EH (cell line): Measurements from ENCODE around the gene RHBDF1.
"Not testable (repeated sequence)": the region's sequence is repeated elsewhere in the genome, so short reads cannot be mapped to it uniquely, and the experiment has no call there.

Experiments
- DNase-seq: peaks from one replicate; pipeline ENCODE4 v3.0.0-alpha.2; 2015; ENCODE audit warnings: low read depth

The RHBDF1 gene

GRCh38 chr16:59440-60059, 12.9 kb downstream of the RHBDF1 start:
- no peak for DNase-seq

GRCh38 chr16:58491-59439, 13.7 kb downstream of the RHBDF1 start:
- no peak for DNase-seq

GRCh38 chr16:57711-58110, 14.7 kb downstream of the RHBDF1 start:
- peak; percentile 25 for DNase-seq

DNA sequence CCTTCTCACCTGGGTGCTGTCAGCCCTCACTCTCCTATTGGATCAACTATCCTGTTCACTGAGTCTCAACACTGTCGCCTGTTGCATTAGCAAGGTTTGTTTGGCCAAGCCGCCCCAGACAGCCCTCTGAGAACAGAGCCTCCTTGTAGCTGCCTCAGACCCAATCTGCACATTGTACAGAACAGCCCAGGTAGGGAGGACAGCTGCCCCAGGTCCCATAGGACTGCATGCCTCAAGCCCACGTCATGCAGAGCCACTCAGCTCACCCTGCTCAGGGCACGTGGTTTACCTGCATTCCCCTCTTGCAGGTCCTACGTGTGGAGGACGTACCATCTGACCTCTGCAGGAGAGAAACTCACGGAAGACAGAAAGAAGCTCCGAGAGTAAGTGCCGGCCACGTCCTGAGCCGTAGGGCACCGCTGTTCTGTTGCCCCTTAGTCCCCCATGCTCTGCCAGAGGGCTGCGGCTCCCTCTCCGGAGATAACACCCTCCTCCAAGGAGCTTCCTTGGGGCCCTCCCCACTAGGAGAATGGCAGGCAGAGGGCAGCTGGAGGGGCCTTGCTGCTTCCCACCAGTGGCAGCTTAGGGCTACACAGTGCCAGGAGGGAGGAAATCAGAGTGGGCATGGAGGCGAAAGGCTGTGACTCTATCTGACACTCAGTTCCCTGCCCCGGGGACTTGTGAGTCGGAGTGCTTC, 16.1 kb downstream of the RHBDF1 start:
- no peak for DNase-seq

GRCh38 chr16:55571-56136, 16.8 kb downstream of the RHBDF1 start:
- DNase-seq: no peak

GRCh38 chr16:54237-54581, 18.2 kb downstream of the RHBDF1 start:
- DNase-seq: no peak

DNA sequence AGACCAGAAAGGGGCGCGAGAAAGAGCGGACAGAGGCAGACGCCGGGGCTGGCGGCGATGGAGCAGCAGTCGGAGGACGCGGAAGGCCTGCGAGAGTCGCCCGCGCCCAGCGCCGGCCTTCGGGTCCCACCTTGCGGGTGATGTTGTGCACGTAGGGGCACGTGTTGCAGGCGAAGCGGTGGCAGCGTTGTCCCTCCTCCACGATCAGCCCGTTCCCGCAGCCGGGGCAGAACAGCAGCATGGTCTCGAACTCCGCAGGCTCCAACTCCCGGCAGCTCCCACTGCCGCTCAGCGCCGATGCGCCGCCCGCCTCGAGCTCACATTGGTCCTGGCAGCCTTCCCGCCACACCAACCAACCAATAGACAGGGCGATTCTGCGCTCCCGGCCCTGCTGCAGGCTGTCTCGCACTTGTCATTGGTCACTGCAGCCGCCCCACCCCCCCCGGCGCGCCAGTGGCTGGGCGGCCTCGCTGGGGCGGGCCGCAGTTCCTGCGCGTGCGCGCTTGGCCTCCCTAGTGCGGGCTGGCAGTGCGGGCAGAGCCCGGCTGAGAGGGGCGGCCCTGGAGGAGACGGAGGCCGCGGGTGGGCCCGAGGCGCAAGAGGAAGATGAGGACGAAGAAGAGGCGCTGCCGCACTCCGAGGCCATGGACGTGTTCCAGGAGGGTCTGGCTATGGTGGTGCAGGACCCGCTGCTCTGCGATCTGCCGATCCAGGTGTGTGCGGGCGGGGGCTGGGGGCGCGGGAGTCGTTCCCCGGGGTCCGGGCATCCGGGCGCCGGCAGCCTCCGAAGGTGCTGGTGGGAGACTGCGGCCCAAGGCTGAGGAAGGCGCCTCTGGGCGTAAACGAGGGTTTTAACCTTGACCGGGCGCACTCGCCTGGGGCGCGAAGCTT, 18.8 kb downstream of the RHBDF1 start, which contains the start of the genes POLR3K and SNRNP25:
TSS of gene POLR3K (minus strand) at position 263 of the 891 bp plus-strand sequence. CDS start at position 241, 22 bp downstream.
TSS of gene SNRNP25 (plus strand) at position 483 of the 891 bp plus-strand sequence. CDS start at position 672, 189 bp downstream.
- DNase-seq: peak; percentile 98

DNA sequence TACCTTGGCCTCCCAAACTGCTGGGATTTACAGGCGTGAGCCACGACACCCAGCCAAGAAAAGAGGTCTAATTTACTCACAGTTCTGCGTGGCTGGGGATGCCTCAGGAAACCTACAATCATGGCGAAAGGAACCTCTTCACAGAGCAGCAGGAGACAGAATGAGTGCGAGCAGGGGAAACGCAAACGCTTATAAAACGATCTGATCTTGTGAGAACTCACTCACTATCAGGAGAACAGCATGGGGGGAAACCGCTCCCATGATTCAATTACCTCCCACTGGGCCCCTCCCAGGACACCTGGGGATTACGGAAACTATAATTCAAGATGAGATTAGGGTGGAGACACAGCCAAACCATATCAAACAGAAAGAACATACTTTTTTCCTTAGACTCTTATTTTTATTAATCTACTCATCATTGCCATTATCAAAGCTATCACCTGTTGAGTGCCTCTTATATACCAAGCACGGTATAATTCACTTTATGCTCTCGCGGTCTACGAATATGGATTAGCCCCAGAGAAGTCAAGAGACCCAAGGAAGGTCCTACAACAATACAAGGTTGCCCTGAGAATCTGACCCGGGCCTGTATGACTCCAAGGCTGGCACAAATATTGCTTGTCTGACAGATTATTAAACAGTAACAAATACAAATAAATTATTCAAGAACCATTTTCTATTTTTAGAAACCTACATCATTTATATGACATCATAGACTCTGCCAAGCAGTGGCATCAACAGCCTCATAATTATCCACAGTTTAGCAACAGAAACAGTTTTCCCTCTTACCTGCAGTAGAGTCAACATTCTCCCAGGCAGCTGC, 21.5 kb downstream of the RHBDF1 start:
- no peak for DNase-seq

DNA sequence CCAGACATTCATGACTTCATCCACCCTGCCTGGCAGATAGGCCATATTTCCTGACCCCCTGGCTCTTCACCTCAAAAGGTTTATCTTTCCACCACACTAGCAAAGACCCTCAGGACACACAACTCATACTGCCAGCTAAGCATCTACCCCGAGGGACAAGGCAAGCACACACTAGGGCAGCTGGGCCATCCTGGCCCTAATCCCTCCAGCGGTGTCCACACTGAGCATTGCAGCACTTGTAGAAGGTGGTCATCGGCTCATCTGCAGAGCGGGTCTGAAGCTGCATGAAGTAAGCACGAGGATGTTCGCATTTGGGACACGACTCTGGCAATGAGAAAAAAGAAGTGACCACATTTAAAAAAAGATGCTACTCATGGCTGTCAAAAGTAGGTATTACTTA, 25.2 kb downstream of the RHBDF1 start:
- DNase-seq: no peak

DNA sequence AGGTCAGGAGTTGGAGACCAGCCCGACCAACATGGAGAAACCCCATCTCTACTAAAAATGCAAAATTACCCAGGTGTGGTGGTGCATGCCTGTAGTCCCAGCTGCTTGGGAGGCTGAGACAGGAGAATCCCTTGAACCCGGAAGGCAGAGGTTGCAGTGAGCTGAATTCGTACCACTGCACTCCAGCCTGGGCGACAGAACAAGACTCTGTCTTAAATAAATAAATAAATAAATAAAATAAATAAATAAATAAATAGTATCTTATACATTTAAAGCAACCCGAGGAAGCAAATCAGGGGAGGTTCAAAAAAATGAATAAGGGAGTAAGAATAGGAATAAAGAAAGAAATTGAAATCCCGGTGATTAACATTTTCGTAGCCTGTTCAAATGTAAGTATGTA, 25.9 kb downstream of the RHBDF1 start:
- DNase-seq: not testable (repeated sequence)

- no peak for DNase-seq
Measured at GRCh38 chr16:45454-45853, 27.0 kb downstream of the RHBDF1 start.

DNA sequence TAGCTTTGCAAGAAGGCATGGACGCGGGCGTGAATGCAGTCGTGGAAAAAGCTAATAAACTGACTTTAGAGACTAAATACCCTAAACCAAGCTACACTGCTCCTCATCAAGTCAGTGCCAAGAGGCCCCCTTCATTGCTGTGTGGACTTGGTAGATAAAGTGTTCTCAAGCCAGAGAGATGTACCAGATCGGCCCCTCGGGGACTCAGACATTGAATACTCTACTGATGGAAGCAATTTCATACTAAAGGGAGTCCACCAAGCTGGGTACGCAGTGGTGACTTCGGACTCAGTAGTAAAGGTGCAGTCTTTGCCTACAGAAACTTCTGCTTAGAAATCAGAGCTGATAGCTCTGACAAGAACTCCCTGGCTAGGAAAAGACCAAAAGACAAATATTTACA, 27.8 kb downstream of the RHBDF1 start:
- no peak for DNase-seq

DNA sequence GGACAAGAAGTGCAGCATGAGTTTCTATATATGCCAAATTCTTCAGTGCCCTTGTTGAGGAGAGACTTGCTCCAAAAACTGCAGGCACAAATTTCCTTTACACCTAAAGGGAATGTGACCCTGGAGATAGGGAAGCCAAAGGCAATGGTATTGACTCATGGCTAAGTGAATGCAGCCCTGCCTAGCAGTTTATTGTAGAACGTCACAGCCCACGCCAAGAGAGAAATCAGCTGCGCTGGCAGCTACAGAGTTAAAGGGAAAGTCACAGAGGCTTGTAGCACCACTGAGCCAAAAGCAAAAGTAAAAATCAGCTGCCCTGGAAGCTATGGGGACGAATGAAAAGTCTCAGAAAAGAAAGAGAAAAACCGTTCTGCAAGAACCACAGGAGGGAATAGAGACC, 29.1 kb downstream of the RHBDF1 start:
- no peak for DNase-seq

GRCh38 chr16:42691-43090, 29.7 kb downstream of the RHBDF1 start:
- no peak for DNase-seq

GRCh38 chr16:42069-42457, 30.4 kb downstream of the RHBDF1 start:
- DNase-seq: no peak

- DNase-seq: no peak
Measured at GRCh38 chr16:41439-42068, 30.9 kb downstream of the RHBDF1 start.

- DNase-seq: no peak
Measured at GRCh38 chr16:38941-39892, 33.2 kb downstream of the RHBDF1 start.

GRCh38 chr16:38206-38605, 34.2 kb downstream of the RHBDF1 start:
- not testable (repeated sequence) for DNase-seq

DNA sequence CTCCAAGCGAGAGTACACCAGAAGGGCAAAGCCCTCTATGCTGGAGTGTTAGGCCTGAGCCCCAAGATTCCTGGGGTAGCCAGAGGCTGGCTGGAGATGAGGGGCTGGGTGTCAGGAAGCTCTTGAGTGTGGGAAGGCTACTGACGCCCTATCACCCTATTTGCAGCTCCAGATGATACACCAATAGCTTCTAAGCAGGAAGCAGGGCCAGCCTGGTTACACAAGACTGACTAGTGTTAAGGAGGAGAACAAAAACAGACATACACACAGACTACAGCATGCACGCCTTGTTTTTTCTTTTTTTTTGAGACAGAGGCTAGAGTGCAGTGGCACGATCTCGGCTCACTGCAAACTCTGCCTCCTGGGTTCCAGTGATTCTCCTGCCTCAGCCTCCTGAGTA, 34.9 kb downstream of the RHBDF1 start:
- no peak for DNase-seq
